ENCODE measurements around the gene OR10R2.
"Not testable (repeated sequence)": the region's sequence is repeated elsewhere in the genome, so short reads cannot be mapped to it uniquely, and the experiment has no call there.

OR10R2 gene

GRCh38 chr1:158471920-158472319 is at the start of gene OR10R2:
OR10R2 (plus strand) TSS chr1:158472220; CDS start chr1:158472326, 106 bp downstream.
- DNase-seq = no peak

GRCh38 chr1:158425027-158425426 is 47.0 kb upstream of the OR10R2 start:
- DNase-seq = no peak

DNA sequence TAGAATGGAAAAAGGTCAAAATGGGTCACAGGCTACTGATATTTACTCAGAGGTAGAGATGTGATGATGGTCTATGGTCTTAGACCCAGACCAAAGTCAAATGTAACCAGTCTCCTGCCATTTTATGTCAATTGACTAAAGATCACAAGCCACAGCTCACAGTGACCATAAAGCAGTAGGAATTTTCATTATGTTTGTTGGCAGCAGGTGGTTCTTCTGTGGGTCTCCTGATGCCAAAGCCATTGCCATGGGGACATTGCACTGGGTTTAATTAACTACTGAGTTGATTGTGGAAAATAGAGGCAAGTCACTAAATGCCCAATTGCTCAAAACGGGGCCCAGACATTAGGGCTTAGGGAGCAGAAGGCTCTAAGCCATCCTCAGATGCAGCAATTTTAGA is 45.9 kb upstream of the OR10R2 start, which contains the start of gene OR10K2:
Gene OR10K2, minus strand, starts transcription at position 101 of the 400 bp plus-strand sequence. CDS start 5,371 bp downstream, outside the sequence.
- DNase-seq = no peak

DNA sequence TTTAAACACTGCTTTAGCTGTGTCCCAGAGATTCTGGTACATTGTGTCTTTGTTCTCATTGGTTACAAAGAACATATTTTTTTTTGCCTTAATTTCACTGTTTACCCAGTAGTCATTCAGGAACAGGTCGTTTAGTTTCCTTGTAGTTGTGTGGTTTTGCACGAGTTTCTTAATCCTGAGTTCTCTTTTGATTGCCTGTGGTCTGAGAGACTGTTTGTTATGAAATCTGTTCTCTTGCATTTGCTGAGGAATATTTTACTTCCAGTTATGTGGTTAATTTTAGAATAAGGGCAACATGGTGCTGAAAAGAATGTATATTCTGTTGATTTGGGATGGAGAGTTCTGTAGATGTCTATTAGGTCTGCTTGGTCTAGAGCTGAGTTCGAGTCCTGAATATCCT is 41.9 kb upstream of the OR10R2 start:
- not testable (repeated sequence) for DNase-seq

DNA sequence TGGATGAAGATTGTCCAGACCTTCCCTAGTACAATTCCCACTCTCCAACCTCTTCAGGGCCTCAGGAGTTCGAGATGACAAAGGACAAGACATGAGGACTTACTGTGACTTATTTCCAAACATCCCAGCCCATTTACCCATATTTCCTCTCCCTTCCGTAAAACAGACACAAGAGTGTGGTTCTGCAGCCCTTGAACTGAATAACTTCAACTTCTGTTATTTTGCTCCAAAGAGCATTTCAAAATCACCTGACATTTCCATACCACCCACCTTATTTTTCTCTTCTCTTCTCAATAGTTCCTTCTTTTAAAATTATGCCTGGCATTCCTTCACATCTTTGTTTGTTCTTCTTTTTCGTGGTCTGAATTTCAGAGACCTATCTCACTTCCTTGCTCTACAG is 37.3 kb upstream of the OR10R2 start:
- no peak for DNase-seq

GRCh38 chr1:158445376-158445775 is 26.6 kb upstream of the OR10R2 start:
- no peak for DNase-seq

GRCh38 chr1:158454537-158454936 is 17.5 kb upstream of the OR10R2 start:
- DNase-seq = no peak

DNA sequence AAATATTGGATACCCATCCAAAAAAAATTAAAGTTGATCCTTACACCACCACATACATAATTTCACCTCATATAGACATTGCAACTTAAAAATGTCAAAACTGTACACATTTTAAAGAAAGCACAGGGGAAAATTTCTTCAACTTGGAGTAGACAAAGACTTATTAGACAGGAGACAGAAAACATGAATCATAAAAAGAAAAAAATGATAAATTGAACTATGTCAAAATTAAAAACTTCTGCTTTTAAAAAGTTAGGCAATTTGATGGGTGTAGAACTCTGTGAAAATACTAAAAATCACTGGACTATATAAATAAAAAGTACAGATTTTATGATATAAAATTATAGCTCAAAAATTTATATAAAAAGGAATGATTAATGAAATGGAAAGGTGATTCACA is 14.8 kb upstream of the OR10R2 start:
- DNase-seq = no peak

DNA sequence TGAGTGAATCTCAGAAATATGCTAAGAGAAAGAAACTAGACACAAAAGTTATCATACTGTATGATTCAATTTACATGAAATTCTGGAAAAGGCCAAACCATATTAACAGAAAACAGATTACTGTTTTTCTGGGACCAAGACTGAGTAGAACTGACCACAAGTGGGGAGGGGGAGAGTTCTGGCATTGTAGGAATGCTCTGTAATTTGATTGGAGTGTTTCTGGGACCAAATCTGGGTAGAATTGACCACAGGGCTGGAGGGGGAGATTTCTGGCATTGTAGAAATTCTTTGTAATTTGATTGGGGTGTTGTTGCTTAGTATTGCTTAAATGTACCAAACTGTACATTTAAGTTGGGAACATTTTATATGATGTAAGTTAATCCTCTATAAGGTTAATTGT is 13.8 kb upstream of the OR10R2 start:
- DNase-seq = no peak

DNA sequence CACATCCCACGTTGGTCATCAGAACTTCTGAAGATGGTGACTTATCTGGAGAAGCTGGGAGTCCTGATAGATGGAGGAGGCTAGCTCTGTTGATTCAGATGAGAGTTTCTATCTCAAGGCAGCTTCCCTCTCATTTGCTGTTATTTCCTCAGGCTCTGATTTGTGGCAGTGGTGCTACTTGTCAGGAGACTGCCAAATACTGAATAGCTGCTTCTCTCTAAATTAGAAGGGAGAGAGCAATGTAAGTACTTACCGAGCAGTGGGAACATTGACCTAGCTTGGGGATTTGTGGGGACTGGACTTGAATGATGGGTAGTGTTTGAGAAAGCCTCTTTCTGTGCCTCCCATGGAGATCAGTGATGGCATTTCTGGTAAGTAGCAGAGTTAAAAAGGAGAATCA is 10.5 kb upstream of the OR10R2 start, which contains the start of gene OR10K1:
Gene OR10K1, plus strand, starts transcription at position 301 of the 400 bp plus-strand sequence. CDS start 3,728 bp downstream, outside the sequence.
- DNase-seq = no peak

DNA sequence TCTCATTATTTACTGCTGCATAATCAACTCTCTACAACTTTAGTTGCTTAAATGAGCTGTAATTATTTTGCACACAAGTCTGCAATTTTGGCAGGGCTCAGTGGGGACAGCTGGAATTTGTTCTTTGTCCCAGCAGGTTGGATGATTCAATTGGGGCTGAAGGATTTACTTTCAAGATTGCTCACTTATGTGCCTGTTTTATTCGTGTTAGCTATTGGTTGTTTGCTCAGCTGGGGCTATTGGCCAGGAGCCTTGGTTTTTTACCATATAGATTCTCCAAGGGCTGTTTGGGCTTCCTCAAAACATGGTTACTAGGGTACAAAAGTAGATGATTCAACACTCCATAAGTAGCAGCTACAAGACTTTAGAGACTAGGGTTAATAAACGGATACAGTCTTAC is 13.4 kb downstream of the OR10R2 start:
- peak; percentile 90 for DNase-seq

- no peak for DNase-seq
Observed at GRCh38 chr1:158491316-158491715, 19.3 kb downstream of the OR10R2 start.

DNA sequence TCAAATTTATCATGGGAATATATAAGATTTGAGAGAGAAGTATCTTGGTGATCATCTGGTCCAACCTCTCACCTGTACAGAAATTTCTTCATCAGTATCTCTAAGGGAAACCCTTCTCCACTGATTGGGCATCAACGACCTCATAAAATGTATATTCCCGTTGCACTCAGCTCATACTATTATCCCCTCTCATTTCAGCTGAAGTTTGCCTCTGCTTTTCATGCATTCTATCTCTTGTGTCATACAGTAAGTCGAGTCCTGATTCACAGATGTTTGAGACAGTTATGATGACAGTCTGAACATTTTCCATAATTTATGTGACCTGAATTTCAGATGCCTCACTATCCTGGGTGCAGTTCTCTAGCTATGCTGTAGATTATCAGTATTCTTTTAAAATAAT is 21.0 kb downstream of the OR10R2 start:
- DNase-seq = no peak

- DNase-seq = no peak
Observed at GRCh38 chr1:158494796-158495195, 22.8 kb downstream of the OR10R2 start.

DNA sequence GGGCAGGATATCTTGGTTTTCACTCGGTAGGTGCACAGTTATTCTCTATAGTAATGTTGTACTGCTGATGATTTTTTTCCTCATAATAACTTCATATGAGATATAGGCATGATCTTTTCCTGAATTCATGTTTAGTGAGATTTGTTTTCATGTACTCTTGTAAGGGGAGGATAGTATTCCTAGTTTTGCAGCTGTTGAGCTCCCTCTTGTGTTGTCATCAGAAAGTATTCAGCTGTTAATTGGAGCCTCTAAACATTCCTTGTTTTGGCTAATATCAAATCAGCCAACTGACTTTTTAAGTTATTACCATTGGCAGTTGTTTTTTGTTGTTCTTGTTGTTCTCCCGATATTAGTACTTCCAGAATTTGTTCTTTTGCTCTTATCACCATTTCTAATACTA is 24.4 kb downstream of the OR10R2 start:
- DNase-seq = peak; percentile 64

GRCh38 chr1:158506369-158506987 is 34.5 kb downstream of the OR10R2 start:
- peak; percentile 29 for DNase-seq

DNA sequence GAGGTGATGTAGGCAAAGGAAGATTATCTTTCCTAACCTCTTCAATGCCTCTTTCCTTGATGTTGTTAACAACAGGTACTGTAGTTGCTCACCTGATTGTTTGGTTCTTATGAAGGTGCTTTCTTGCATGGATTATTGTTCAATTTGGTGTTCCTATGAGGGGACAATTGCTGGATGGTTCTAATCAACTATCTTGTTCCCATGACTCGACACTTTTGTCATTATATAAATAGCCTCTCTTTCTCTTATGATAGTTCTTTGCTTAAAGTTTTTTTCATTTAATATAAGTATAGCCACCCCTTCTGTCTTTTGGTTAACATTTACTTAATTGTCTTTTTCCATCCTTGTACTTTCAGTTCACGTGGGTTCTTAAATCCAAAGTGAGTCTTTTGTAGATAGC is 35.5 kb downstream of the OR10R2 start:
- no peak for DNase-seq

GRCh38 chr1:158509471-158510156 is 37.6 kb downstream of the OR10R2 start:
- no peak for DNase-seq

- DNase-seq = no peak
Observed at GRCh38 chr1:158516966-158517365, 44.9 kb downstream of the OR10R2 start.

GRCh38 chr1:158520021-158520420 is 48.0 kb downstream of the OR10R2 start:
- DNase-seq = no peak

- no peak for DNase-seq
Observed at GRCh38 chr1:158520955-158521665, 49.1 kb downstream of the OR10R2 start.

DNA sequence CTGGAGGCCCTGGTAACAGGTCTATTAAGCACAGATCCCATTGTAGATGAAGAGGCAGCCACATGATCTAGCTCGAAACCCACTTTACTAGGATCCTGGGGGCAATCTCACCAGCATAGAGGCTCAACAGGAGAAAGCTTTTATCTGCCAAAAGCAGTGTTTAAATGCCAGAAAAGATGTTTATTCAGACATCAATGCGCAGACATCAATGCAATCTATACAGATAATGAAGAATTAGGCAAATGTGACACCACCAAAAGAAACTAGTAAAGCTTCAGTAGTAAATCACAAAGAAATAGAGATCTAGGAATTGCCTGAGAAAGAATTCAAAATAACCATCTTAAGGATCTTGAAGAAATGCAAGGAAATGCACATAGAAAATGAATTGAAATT is 49.6 kb downstream of the OR10R2 start:
- no peak for DNase-seq

DNA sequence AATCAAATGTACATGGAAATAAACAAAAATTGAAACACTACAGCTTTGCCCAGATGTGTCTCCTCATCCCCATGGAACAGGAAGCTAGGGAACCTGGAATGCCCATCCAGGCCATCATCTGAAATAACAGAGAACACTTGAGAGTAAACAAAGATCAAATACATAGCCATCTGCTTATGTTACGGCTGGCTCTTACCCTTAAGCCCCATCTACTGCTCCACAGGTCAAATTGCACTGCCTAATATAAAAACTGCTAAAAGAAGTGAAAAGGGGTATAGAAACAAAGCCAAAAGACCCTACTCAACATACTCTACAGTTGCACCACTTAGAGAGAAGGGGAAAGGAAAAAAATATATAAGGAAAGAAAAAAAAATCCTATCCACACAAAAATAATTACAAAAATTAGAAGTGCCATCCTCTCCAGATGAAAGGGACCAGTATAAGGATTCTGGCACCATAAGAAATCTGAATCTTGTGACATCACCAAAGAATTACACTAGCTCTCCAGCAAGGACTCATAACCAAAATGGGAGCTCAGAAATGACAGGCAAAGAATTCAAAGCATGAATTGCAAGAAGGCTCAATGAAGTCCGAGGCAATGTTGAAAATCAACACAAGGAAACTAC is 55.3 kb downstream of the OR10R2 start:
- DNase-seq = peak; percentile 68

Data from DMS153 (cell line).